Endothelial cell of umbilical vein (primary cell): ENCODE results near the gene THBS4. TPM values are rescaled to one million over a fixed set of nuclear protein-coding genes. Genes with fewer than 3 reads are reported as not detected.

Experiments used
- BruUV-seq: library from RNA; stranded (reverse); fragments of 400-500 nt; replicated peaks from 2 replicates; lab custom pipeline; 2021; lab: Mats Ljungman, UMichigan
- CTCF ChIA-PET: fragments of 300-600, 350-600 bp; sonication (Branson Sonifier 250); formaldehyde crosslinking; loops from one replicate; lab custom pipeline; 2021; ENCODE audit warnings: antibody characterized with exemption, inconsistent platforms; lab: Charles Lee
- POLR2A ChIA-PET: fragments of 300-600, 350-600 bp; sonication (Branson Sonifier 250); formaldehyde crosslinking; loops from one replicate; lab custom pipeline; 2021; ENCODE audit warnings: antibody characterized with exemption, inconsistent platforms; lab: Charles Lee
- DNase-seq: peaks from one replicate; pipeline ENCODE4 v3.0.0-alpha.2; 2011; ENCODE audit warnings: low read depth, low spot score
- FAIRE-seq: peaks from 2 replicates; lab custom pipeline; 2011; peaks lifted over from hg19 to GRCh38; lab: Jason Lieb, UNC
- H2AFZ ChIP-seq: 2 replicates; pipeline ENCODE4 v1.6.0; 2012; ENCODE audit warnings: low read depth, low read length, control low read depth, inconsistent platforms
- H3K27ac ChIP-seq: 2 replicates; pipeline ENCODE4 v1.5.1; 2011; ENCODE audit warnings: low read depth, mild to moderate bottlenecking, control low read depth, low read length, moderate library complexity; ENCODE audit not compliant: insufficient read depth
- H3K27me3 ChIP-seq, 2 experiments: 2 replicates each; pipeline versions ENCODE4 v1.6.0 to v1.6.1; 2011; ENCODE audit warnings: low read length in 2 of 2, mixed read lengths in 1 of 2; ENCODE audit not compliant: control insufficient read depth in 2 of 2, insufficient read depth in 2 of 2
- H3K36me3 ChIP-seq, 2 experiments: 2 replicates in 1 of 2; 3 replicates in 1 of 2; pipeline ENCODE4 v1.5.1; 2011; ENCODE audit warnings: low read length in 2 of 2, mild to moderate bottlenecking in 1 of 2, moderate library complexity in 1 of 2; ENCODE audit not compliant: control insufficient read depth in 2 of 2, insufficient read depth in 2 of 2; ENCODE audit errors: extremely low read depth in 1 of 2
- H3K4me1 ChIP-seq: 3 replicates; pipeline ENCODE4 v1.5.1; 2011; ENCODE audit warnings: mild to moderate bottlenecking, low read length; ENCODE audit not compliant: control insufficient read depth, insufficient read depth; ENCODE audit errors: extremely low read depth
- H3K4me2 ChIP-seq: 2 replicates; pipeline ENCODE4 v1.6.1; 2011; ENCODE audit warnings: low read length, control low read depth, mixed read lengths; ENCODE audit not compliant: insufficient read depth
- H3K4me3 ChIP-seq, 3 experiments: fragments of 200-600 bp in 1 of 3; sonication (generic), shearing (Covaris generic) in 1 of 3; replicated peaks in 1 of 3; 2 replicates each; pipeline ENCODE4 v1.5.1; 2011 to 2016; ENCODE audit warnings: control low read depth in 3 of 3, low read length in 3 of 3, mild to moderate bottlenecking in 2 of 3, inconsistent platforms in 1 of 3, low read depth in 1 of 3, moderate library complexity in 1 of 3; ENCODE audit not compliant: insufficient read depth in 1 of 3
- H3K79me2 ChIP-seq: 2 replicates; pipeline ENCODE4 v1.6.0; 2012; ENCODE audit warnings: low read length, inconsistent platforms; ENCODE audit not compliant: control insufficient read depth, insufficient read depth
- H3K9ac ChIP-seq: replicated peaks from 2 replicates; pipeline ENCODE3; 2011; ENCODE audit warnings: low read length, control low read depth; ENCODE audit not compliant: insufficient read depth; ENCODE audit errors: extremely low read depth
- H3K9me1 ChIP-seq: replicated peaks from 3 replicates; pipeline ENCODE4 v1.6.0; 2011; ENCODE audit warnings: mild to moderate bottlenecking, low read length; ENCODE audit not compliant: control insufficient read depth, insufficient read depth; ENCODE audit errors: extremely low read depth
- H3K9me3 ChIP-seq: replicated peaks from 2 replicates; pipeline ENCODE4 v1.5.1; 2012; ENCODE audit warnings: low read length, inconsistent platforms; ENCODE audit not compliant: control insufficient read depth, insufficient read depth
- H4K20me1 ChIP-seq: replicated peaks from 2 replicates; pipeline ENCODE3; 2011; ENCODE audit warnings: mild to moderate bottlenecking, low read length; ENCODE audit not compliant: control insufficient read depth, insufficient read depth; ENCODE audit errors: extremely low read depth
- CTCF ChIP-seq, 2 donors: IDR thresholded peaks; 1 replicate in 1 of 2; 2 replicates in 1 of 2; pipeline ENCODE4 v1.5.1; 2011; ENCODE audit warnings: low read length in 2 of 2, mild to moderate bottlenecking in 2 of 2, moderate library complexity in 2 of 2, control low read depth in 1 of 2, inconsistent platforms in 1 of 2, low read depth in 1 of 2; ENCODE audit not compliant: insufficient read depth in 1 of 2; ENCODE audit errors: extremely low read depth in 1 of 2
- EZH2 ChIP-seq: IDR thresholded peaks from 2 replicates; pipeline ENCODE4 v1.6.1; 2012; ENCODE audit warnings: borderline replicate concordance, low read depth, mild to moderate bottlenecking, moderate library complexity, low read length, inconsistent platforms; ENCODE audit not compliant: severe bottlenecking
- FOS ChIP-seq: IDR thresholded peaks from 2 replicates; pipeline ENCODE4 v1.6.1; 2011; ENCODE audit warnings: mild to moderate bottlenecking, low read length, moderate library complexity, borderline replicate concordance; ENCODE audit not compliant: insufficient read depth
- GATA2 ChIP-seq: IDR thresholded peaks from 2 replicates; pipeline ENCODE4 v1.7.0; 2011; ENCODE audit warnings: low read depth, mild to moderate bottlenecking, moderate library complexity, mixed read lengths, low read length; ENCODE audit not compliant: insufficient read length, insufficient read depth
- JUN ChIP-seq: IDR thresholded peaks from 2 replicates; pipeline ENCODE4 v1.6.1; 2011; ENCODE audit warnings: borderline replicate concordance, low read depth; ENCODE audit not compliant: insufficient read length, insufficient read depth
- MYC ChIP-seq: IDR thresholded peaks from one replicate; pipeline ENCODE4 v1.6.1; 2011; ENCODE audit warnings: mild to moderate bottlenecking, low read depth, low read length
- POLR2A ChIP-seq: IDR thresholded peaks from 2 replicates; pipeline ENCODE4 v1.6.1; 2012; ENCODE audit warnings: low read depth, mild to moderate bottlenecking, control low read depth, low read length
- dilution Hi-C: fragments of 300-500 bp; cut with MboI; formaldehyde crosslinking; loops from one replicate; pipeline ENCODE4 v1.15.0; 2019; ENCODE audit warnings: low sequenced_read_pairs; ENCODE audit not compliant: extremely low pct_ligation_motif_present
- intact Hi-C: fragments of 100-400 bp; cut with micrococcal nuclease; formaldehyde crosslinking; loops from one replicate; pipeline ENCODE4 v1.10.0; 2022
- polyA plus RNA-seq, 4 experiments: library from polyadenylated mRNA; depleted of rRNA in 3 of 4; stranded (reverse) in 3 of 4; unstranded in 1 of 4; fragments of >200 nt; gene quantifications; 2 replicates each; pipeline versions ENCODE4 v1.2.1 to v1.2.3, GENCODE V29; 2011 to 2012; ENCODE audit warnings: missing spikeins in 1 of 4
- total RNA-seq: library from RNA; stranded (reverse); gene quantifications from 2 replicates; pipeline ENCODE4 v1.2.3, GENCODE V29; 2021

Gene THBS4
- total and polyA plus RNA-seq, 2 donors (not counting 3 experiments of a cell fraction or from before 2014, with no cell fraction given), result not detected

- Histone ChIP-seq H3K4me3 (no peak overlapping the region), H2AFZ (no peak overlapping the region), H3K4me1 (no peaks in the 10 kb centered on the region), H3K9me1 (no peaks in the 10 kb centered on the region), H3K4me2 (no peak overlapping the region), H3K79me2 (no peaks in the 10 kb centered on the region), H4K20me1 (no peaks in the 10 kb centered on the region), H3K27ac (no peak overlapping the region), H3K9ac (no peak overlapping the region), H3K36me3 (no peaks in the 10 kb centered on the region), H3K27me3 (peaks cover 36 to 49% of the 10 kb centered on the region in 2 experiments), H3K9me3 (no peaks in the 10 kb centered on the region)
- DNase-seq (no peak), FAIRE-seq (no peak)
- TF ChIP-seq POLR2A (no peak), JUN (no peak), MYC (no peak), GATA2 (no peak), EZH2 (no peak), CTCF (IDR thresholded peaks at IDR 0.05; ENCODE audit: extremely low read depth in 1 of 2, insufficient read depth in 1 of 2, low read depth in 1 of 2, low read length in 2 of 2) (no peak), FOS (no peak)
- intact Hi-C loops (no loop called here), dilution Hi-C loops (no loop called here)
- POLR2A ChIA-PET, result no interaction called here
- BruUV-seq, result no TSS peak
- CTCF ChIA-PET, result no interaction called here
Observed at GRCh38 chr5:80037366-80037765, 2.2 kb downstream of the THBS4 start.
